GM23248 (cell line): ENCODE measurements around the gene UTRN. TPM values are rescaled to one million over a fixed set of nuclear protein-coding genes. Genes with fewer than 3 reads are reported as not detected.

Source experiments
- DNase-seq: peaks from one replicate; pipeline ENCODE4 v3.0.0-alpha.2; 2015
- H2AFZ ChIP-seq: fragments of 200-600 bp; sonication (generic); 2 replicates; pipeline ENCODE4 v1.6.1; 2016; ENCODE audit warnings: antibody characterized with exemption
- H3F3A ChIP-seq: fragments of 200-600 bp; sonication (generic); 2 replicates; pipeline ENCODE4 v1.6.1; 2016; ENCODE audit warnings: mild to moderate bottlenecking, antibody characterized with exemption, mixed run types; ENCODE audit not compliant: insufficient read depth
- H3K27ac ChIP-seq: fragments of 200-600 bp; sonication (generic); 2 replicates; pipeline ENCODE4 v1.5.1; 2016; ENCODE audit warnings: mild to moderate bottlenecking
- H3K27me3 ChIP-seq: fragments of 200-600 bp; sonication (generic); replicated peaks from 2 replicates; pipeline ENCODE4 v1.6.1; 2016; ENCODE audit warnings: mild to moderate bottlenecking; ENCODE audit not compliant: insufficient read depth
- H3K36me3 ChIP-seq: fragments of 200-600 bp; sonication (generic); 2 replicates; pipeline ENCODE4 v1.6.1; 2016; ENCODE audit warnings: low read depth, mild to moderate bottlenecking
- H3K4me1 ChIP-seq: fragments of 200-600 bp; sonication (generic); 2 replicates; pipeline ENCODE4 v1.6.1; 2016; ENCODE audit warnings: mild to moderate bottlenecking; ENCODE audit not compliant: insufficient read depth
- H3K4me2 ChIP-seq: fragments of 200-600 bp; sonication (generic); one replicate; pipeline ENCODE4 v1.6.1; 2016; ENCODE audit warnings: mild to moderate bottlenecking; ENCODE audit not compliant: unreplicated experiment
- H3K4me3 ChIP-seq: fragments of 200-600 bp; sonication (generic); 2 replicates; pipeline ENCODE4 v1.5.1; 2016; ENCODE audit warnings: mild to moderate bottlenecking
- H3K79me2 ChIP-seq: fragments of 200-600 bp; sonication (generic); 2 replicates; pipeline ENCODE4 v1.6.1; 2016; ENCODE audit warnings: mild to moderate bottlenecking; ENCODE audit not compliant: insufficient read depth
- H3K9ac ChIP-seq: fragments of 200-600 bp; sonication (generic); 2 replicates; pipeline ENCODE4 v1.6.1; 2016; ENCODE audit warnings: mild to moderate bottlenecking
- H3K9me2 ChIP-seq: fragments of 200-600 bp; sonication (generic); 2 replicates; pipeline ENCODE4 v1.6.1; 2016; ENCODE audit warnings: mixed run types, mild to moderate bottlenecking, moderate library complexity; ENCODE audit not compliant: insufficient read depth
- H3K9me3 ChIP-seq: fragments of 200-600 bp; sonication (generic); one replicate; pipeline ENCODE4 v1.6.1; 2017; ENCODE audit warnings: low read depth
- H4K20me1 ChIP-seq: fragments of 200-600 bp; sonication (generic); 2 replicates; pipeline ENCODE4 v1.6.0; 2016; ENCODE audit not compliant: insufficient read depth
- EZH2 ChIP-seq: fragments of 200-600 bp; sonication (generic); IDR thresholded peaks from 2 replicates; pipeline ENCODE4 v1.6.1; 2018; ENCODE audit warnings: antibody characterized with exemption, mild to moderate bottlenecking; ENCODE audit not compliant: insufficient read depth, poor library complexity, severe bottlenecking
- EZH2phosphoT487 ChIP-seq: fragments of 200-600 bp; sonication (generic); IDR thresholded peaks from 2 replicates; pipeline ENCODE4 v1.6.1; 2018; ENCODE audit warnings: antibody characterized with exemption, moderate library complexity, mild to moderate bottlenecking, low read depth; ENCODE audit not compliant: insufficient read depth
- WGBS, 2 experiments: methylation state at CpG; one replicate each; pipeline ENCODE4 v1.1.6; 2015 to 2017; ENCODE audit warnings: low lambda C conversion rate in 2 of 2, low coverage in 1 of 2; ENCODE audit errors: missing lambda C conversion rate in 2 of 2; 5-methylcytosine and 5-hydroxymethylcytosine counted together
- in situ Hi-C: fragments of 300-500 bp; cut with MboI; formaldehyde crosslinking; loops from 2 replicates; pipeline ENCODE4 v1.15.0; 2020
- polyA plus RNA-seq: library from polyadenylated mRNA; unstranded; fragments of >200 nt; fragmentation: Nextera tagmentation; extraction: Ambion mirVana; gene quantifications from 2 replicates; pipeline ENCODE4 v1.2.1, GENCODE V29; 2016
- total RNA-seq: library from RNA; depleted of rRNA; stranded (reverse); fragments of >200 nt; shearing (Covaris generic); gene quantifications from 2 replicates; pipeline ENCODE4 v1.2.3, GENCODE V29; 2014; rRNA removed

UTRN gene
- total RNA-seq (103 TPM in 2 replicates), polyA plus RNA-seq (46.6 and 49.4 TPM in 2 replicates)

DNA sequence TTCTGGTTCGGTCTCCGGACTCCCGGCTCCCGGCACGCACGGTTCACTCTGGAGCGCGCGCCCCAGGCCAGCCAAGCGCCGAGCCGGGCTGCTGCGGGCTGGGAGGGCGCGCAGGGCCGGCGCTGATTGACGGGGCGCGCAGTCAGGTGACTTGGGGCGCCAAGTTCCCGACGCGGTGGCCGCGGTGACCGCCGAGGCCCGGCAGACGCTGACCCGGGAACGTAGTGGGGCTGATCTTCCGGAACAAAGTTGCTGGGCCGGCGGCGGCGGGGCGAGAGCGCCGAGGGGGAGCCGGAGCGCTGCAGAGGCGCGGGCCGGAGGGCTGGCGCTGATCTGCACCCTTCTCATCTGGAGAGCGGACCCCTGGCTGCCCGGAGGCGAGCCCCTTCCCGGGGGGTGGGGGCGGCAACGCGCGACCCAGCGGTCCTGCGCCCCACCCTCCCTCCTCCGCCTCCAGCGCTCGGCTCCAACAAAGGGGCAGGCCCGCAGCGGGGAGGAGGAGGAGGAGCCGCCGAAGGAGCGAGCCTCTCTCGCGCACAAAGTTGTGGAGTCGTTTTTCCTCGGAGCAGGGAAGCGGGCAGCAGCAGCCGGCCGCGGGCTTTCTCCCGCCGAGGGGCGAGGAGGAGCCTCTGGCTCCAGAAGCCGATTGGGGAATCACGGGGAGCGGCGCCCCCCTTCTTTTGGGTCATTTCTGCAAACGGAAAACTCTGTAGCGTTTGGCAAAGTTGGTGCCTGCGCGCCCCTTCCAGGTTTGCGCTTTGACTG is at the start of gene UTRN:
Gene UTRN (plus strand): TSS at position 553 of the 765 bp plus-strand sequence. CDS start 6,494 bp downstream, outside the sequence.
- Histone ChIP-seq H3K79me2 (peaks cover 56% of the 10 kb centered on the region), H3F3A (peaks cover 26% of the 10 kb centered on the region), H2AFZ (peak within 1 kb of the TSS; percentile 83), H4K20me1 (no peaks in the 10 kb centered on the region), H3K27me3 (no peaks in the 10 kb centered on the region), H3K9me3 (no peaks in the 10 kb centered on the region), H3K36me3 (no peaks in the 10 kb centered on the region), H3K27ac (peak within 1 kb of the TSS; percentile 88), H3K4me2 (peak within 1 kb of the TSS; percentile 91), H3K9ac (peak within 1 kb of the TSS; percentile 93), H3K4me1 (peaks cover 14% of the 10 kb centered on the region), H3K4me3 (peak within 1 kb of the TSS; percentile 93), H3K9me2 (no peaks in the 10 kb centered on the region)
- in situ Hi-C loops = no loop called here
- WGBS, 2 experiments = 0 to 1% methylated on average over 70 to 71 of the region's 84 CpGs
- DNase-seq = peak; percentile 93
- TF ChIP-seq EZH2phosphoT487 (no peak), EZH2 (no peak)

DNA sequence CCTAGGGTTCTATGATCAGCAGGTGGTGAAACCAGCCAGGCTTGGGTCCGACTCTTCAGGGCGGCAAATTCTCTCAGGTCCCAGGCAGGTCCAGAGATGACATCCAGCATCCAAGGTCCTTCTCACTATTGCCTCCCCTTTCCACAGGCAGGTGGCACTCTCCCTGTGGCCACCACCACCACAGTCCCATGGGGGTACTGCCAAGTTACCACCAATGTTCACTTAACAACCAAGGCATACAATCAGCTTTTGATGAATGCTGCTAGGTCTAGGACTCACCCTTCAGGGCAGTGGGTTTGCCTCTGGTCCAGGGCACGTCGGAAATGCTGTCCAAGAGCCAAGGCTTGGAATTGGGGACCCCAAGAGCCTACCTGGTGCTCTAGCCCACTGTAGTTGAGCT is 40.4 kb upstream of the UTRN start:
- Histone ChIP-seq H3K27me3 (no peaks in the 10 kb centered on the region), H3K36me3 (no peaks in the 10 kb centered on the region), H3K4me3 (no peak overlapping the region), H3K4me2 (no peak overlapping the region), H2AFZ (no peak overlapping the region), H3K79me2 (no peaks in the 10 kb centered on the region), H3K9ac (no peak overlapping the region), H3K9me2 (no peaks in the 10 kb centered on the region), H3F3A (peaks cover 17% of the 10 kb centered on the region), H3K9me3 (no peaks in the 10 kb centered on the region), H3K4me1 (peaks cover 21% of the 10 kb centered on the region), H3K27ac (no peak overlapping the region), H4K20me1 (no peaks in the 10 kb centered on the region)
- in situ Hi-C loops = no loop called here
- DNase-seq = no peak
- 94% methylated on average over 4 of the region's 4 CpGs for WGBS, 2 experiments
- TF ChIP-seq EZH2 = no peak
- no peak for TF ChIP-seq EZH2phosphoT487

DNA sequence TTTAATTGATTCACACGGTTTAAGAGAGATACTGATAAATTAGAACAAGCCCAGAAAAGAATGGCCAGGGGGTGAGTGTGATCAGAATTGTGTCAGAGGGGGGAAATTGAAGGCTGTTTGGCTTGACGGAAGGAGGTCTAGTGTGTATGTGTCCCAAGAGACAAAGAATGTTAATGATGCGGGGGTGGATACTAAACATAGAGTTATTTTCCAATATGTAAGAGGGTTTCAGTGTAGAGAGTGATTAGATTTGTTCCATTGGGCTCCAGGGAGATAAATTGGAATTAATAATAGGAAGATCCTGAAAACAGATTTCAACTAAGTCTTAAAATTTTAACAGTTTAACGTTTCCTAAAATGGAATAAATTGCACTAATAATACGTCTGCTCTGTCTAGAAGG is 38.1 kb upstream of the UTRN start:
- Histone ChIP-seq H3K36me3 (no peaks in the 10 kb centered on the region), H3K79me2 (no peaks in the 10 kb centered on the region), H2AFZ (no peak overlapping the region), H4K20me1 (no peaks in the 10 kb centered on the region), H3K9me3 (no peaks in the 10 kb centered on the region), H3K4me2 (no peak overlapping the region), H3K9me2 (no peaks in the 10 kb centered on the region), H3F3A (peaks cover 25% of the 10 kb centered on the region), H3K9ac (no peak overlapping the region), H3K4me1 (peaks cover 32% of the 10 kb centered on the region), H3K4me3 (no peak overlapping the region), H3K27me3 (no peaks in the 10 kb centered on the region), H3K27ac (no peak overlapping the region)
- in situ Hi-C loops = no loop called here
- DNase-seq = no peak
- WGBS, 2 experiments = 82 to 84% methylated on average over 5 of the region's 5 CpGs
- TF ChIP-seq EZH2phosphoT487 (no peak), EZH2 (no peak)

DNA sequence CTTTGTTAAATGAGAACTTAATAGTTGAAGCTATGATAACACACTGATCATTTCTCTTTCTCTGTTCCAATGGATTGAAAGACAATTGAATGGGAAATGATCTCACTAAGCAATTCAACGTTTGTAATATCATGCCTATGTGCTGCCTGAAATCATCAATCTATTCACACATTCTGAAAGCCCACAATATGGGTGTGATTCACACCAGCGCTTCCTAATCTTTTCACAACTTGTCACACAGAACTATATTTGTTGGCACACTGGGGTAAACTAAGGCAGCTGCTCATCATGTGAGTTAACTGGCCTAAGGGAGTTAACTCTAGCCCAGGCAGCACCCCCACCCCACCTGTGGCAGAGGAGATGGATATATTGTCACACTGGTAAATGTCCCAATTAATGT is 37.1 kb upstream of the UTRN start:
- H3K27ac ChIP-seq = peak overlapping the region; percentile 93
- no peak for TF ChIP-seq EZH2
- no peak for TF ChIP-seq EZH2phosphoT487

More for the DNA sequence above, 37.1 kb upstream of the UTRN start:
- Histone ChIP-seq H4K20me1 (no peaks in the 10 kb centered on the region), H3K9me3 (no peaks in the 10 kb centered on the region), H2AFZ (0 out of 2 replicates have a peak overlapping the region, but pooled peaks have one; percentile 8), H3K36me3 (no peaks in the 10 kb centered on the region), H3K4me3 (peak overlapping the region; percentile 44), H3K4me2 (peak overlapping the region; percentile 63), H3K9me2 (no peaks in the 10 kb centered on the region), H3K9ac (peak overlapping the region; percentile 78), H3K79me2 (no peaks in the 10 kb centered on the region), H3K4me1 (peaks cover 37% of the 10 kb centered on the region), H3K27me3 (no peaks in the 10 kb centered on the region), H3F3A (peaks cover 25% of the 10 kb centered on the region)
- in situ Hi-C loops = no loop called here
- peak; percentile 68 for DNase-seq
- 23 to 33% methylated on average over 2 of the region's 2 CpGs for WGBS, 2 experiments
